ENCODE measurements around the gene COL13A1. TPM values are rescaled to one million over a fixed set of nuclear protein-coding genes. Genes with fewer than 3 reads are reported as not detected.

The COL13A1 gene
- total and polyA plus RNA-seq, 2 experiments from 2014 or later = 5.2 to 8.6 TPM

GRCh38 chr10:69855346-69856111 lies 53.8 kb downstream of the COL13A1 start:
- H3K4me1 Mint-ChIP-seq = peaks cover 53% of the 10 kb centered on the region
- no peaks in the 10 kb centered on the region for H3K27me3 ChIP-seq (ENCODE audit: insufficient read depth)
- H3K4me2 ChIP-seq = no peak overlapping the region
- H3K9me2 ChIP-seq (ENCODE audit: insufficient read depth) = peaks cover 4% of the 10 kb centered on the region; the same call in 1 of the 2 replicates
- H3K4me3 ChIP-seq = no peak overlapping the region
- H3K36me3 Mint-ChIP-seq (ENCODE audit: low read depth) = no peaks in the 10 kb centered on the region
- TF ChIP-seq REST (IDR thresholded peaks at IDR 0.05; ENCODE audit: unreplicated experiment) (no peak), EZH2 (IDR thresholded peaks at IDR 0.05; ENCODE audit: low read depth, unreplicated experiment) (no peak), CTCF (conservative IDR thresholded peaks at IDR 0.05; ENCODE audit: low read depth in 2 of 2) (no peak), EZH2phosphoT487 (IDR thresholded peaks at IDR 0.05; ENCODE audit: unreplicated experiment) (no peak), CREB1 (CRISPR knock-in tag; IDR thresholded peaks at IDR 0.05; ENCODE audit: low read depth) (no peak), JUNB (IDR thresholded peaks at IDR 0.05; ENCODE audit: unreplicated experiment) (no peak), NANOG (IDR thresholded peaks at IDR 0.05; ENCODE audit: borderline replicate concordance) (no peak), ZNF462 (CRISPR knock-in tag; IDR thresholded peaks at IDR 0.05) (no peak), ETS1 (IDR thresholded peaks at IDR 0.05) (no peak), POLR2AphosphoS5 (IDR thresholded peaks at IDR 0.05; ENCODE audit: low read depth) (no peak), STAT1 (IDR thresholded peaks at IDR 0.05; ENCODE audit: unreplicated experiment) (no peak), ZNF331 (CRISPR knock-in tag; IDR thresholded peaks at IDR 0.05; ENCODE audit: low read depth) (no peak), ZNF114 (CRISPR knock-in tag; IDR thresholded peaks at IDR 0.05) (no peak)
- ATAC-seq (no peak), DNase-seq (ENCODE audit: low spot score) (no peak)
- no peaks in the 10 kb centered on the region for H3K79me2 ChIP-seq (replicated peaks; ENCODE audit: insufficient read depth)
- H3K4me3 Mint-ChIP-seq = no peak overlapping the region
- peaks cover 25% of the 10 kb centered on the region for H3K4me1 ChIP-seq (ENCODE audit: insufficient read depth)
- H3K27me3 Mint-ChIP-seq (ENCODE audit: insufficient read depth, low read depth, poor library complexity) = peaks cover 1% of the 10 kb centered on the region
- H3K36me3 ChIP-seq (ENCODE audit: insufficient read depth) = no peaks in the 10 kb centered on the region
- peaks cover 8% of the 10 kb centered on the region; the same call in 1 of the 2 replicates for H3F3A ChIP-seq (replicated peaks; ENCODE audit: low read depth)
- H4K20me1 ChIP-seq (replicated peaks; ENCODE audit: insufficient read depth) = no peaks in the 10 kb centered on the region
- H3K27ac ChIP-seq (ENCODE audit: low read depth) = no peak overlapping the region
- H3K9me3 Mint-ChIP-seq = no peaks in the 10 kb centered on the region
- H2AFZ ChIP-seq = no peak overlapping the region
- H3K27ac Mint-ChIP-seq = no peak overlapping the region
